Lung (tissue), 12 donors: ENCODE measurements around the gene PORCN. TPM values are rescaled to one million over a fixed set of nuclear protein-coding genes. Genes with fewer than 3 reads are reported as not detected.

Experiments used
- ATAC-seq: fragments of 200-7000 bp; cut with Tn5 transposase; one replicate; pipeline ENCODE4 v1.9.1; 2020; ENCODE audit warnings: moderate number of reproducible peaks; ENCODE audit not compliant: insufficient read depth, low FRiP score
- DNase-seq, 3 donors: peaks; one replicate each; pipeline ENCODE4 v3.0.0-alpha.2; 2013 to 2017
- H3K27ac ChIP-seq, 2 donors: one replicate each; pipeline ENCODE4 v1.5.1; 2013; ENCODE audit warnings: mild to moderate bottlenecking in 2 of 2, moderate library complexity in 2 of 2, control low read depth in 1 of 2, inconsistent platforms in 1 of 2, low read depth in 1 of 2, low read length in 1 of 2
- H3K27me3 ChIP-seq, 3 donors: one replicate each; pipeline ENCODE4 v1.5.1; 2013; ENCODE audit warnings: low read length in 2 of 3; ENCODE audit not compliant: control insufficient read depth in 3 of 3, insufficient read depth in 3 of 3
- H3K36me3 ChIP-seq, 4 donors: one replicate each; pipeline ENCODE4 v1.5.1; 2013; ENCODE audit warnings: low read length in 4 of 4, mild to moderate bottlenecking in 1 of 4, moderate library complexity in 1 of 4; ENCODE audit not compliant: control insufficient read depth in 4 of 4, insufficient read depth in 4 of 4
- H3K4me1 ChIP-seq, 5 donors: one replicate each; pipeline ENCODE4 v1.5.1; 2013; ENCODE audit warnings: low read length in 5 of 5, mild to moderate bottlenecking in 2 of 5, moderate library complexity in 1 of 5; ENCODE audit not compliant: control insufficient read depth in 5 of 5, insufficient read depth in 5 of 5
- H3K4me3 ChIP-seq: one replicate; pipeline ENCODE4 v1.5.1; 2013; ENCODE audit warnings: mild to moderate bottlenecking, control low read depth, moderate library complexity
- H3K9ac ChIP-seq, 2 donors: one replicate each; pipeline ENCODE4 v1.5.1; 2013; ENCODE audit warnings: low read length in 2 of 2, control low read depth in 1 of 2; ENCODE audit not compliant: insufficient read depth in 1 of 2
- H3K9me3 ChIP-seq, 4 donors: one replicate each; pipeline ENCODE4 v1.5.1; 2013; ENCODE audit warnings: low read length in 3 of 4, mild to moderate bottlenecking in 1 of 4, moderate library complexity in 1 of 4; ENCODE audit not compliant: control insufficient read depth in 4 of 4, insufficient read depth in 3 of 4
- CTCF ChIP-seq: IDR thresholded peaks from 2 replicates; pipeline ENCODE4 v1.5.1; 2012; ENCODE audit warnings: mild to moderate bottlenecking; ENCODE audit errors: control extremely low read depth, extremely low read depth
- WGBS, 2 donors: extraction: QIAGEN DNeasy Blood & Tissue Kit; methylation state at CpG; one replicate each; pipeline ENCODE4 v1.1.7; 2013; 5-methylcytosine and 5-hydroxymethylcytosine counted together
- polyA plus RNA-seq, 2 donors: library from polyadenylated mRNA; stranded (reverse); fragments of 200-250 nt; gene quantifications; one replicate each; pipeline ENCODE4 v1.2.1, GENCODE V29; 2013
- total RNA-seq, 2 donors: library from RNA; depleted of rRNA in 1 of 2; stranded (reverse); fragments of >200 nt in 1 of 2; gene quantifications; one replicate each; pipeline ENCODE4 v1.2.1, GENCODE V29; 2014 to 2021
- donor health status: control.
- donor health status: control.
- donor health status: Bipolar disorder and iron deficiency.
- donor health status: healthy.
- donor health status: DM: yes; HTN: yes; CAD: no.

Gene PORCN
- total and polyA plus RNA-seq, 4 donors = 3.3 to 12.8 (median 11.8) TPM

- Histone ChIP-seq H3K36me3 (no peaks in the 10 kb centered on the region), H3K27ac (no peak overlapping the region), H3K9ac (peak overlapping the region; percentile 11 to 14), H3K9me3 (peaks cover 0 to 5% (median 0%) of the 10 kb centered on the region in 4 donors), H3K27me3 (no peaks in the 10 kb centered on the region), H3K4me1 (peaks cover 0 to 8% (median 0%) of the 10 kb centered on the region in 5 donors), H3K4me3 (no peak overlapping the region)
- ATAC-seq (no peak), DNase-seq (peak; percentile 38 to 60 (median 45))
- 10 to 48% methylated on average over 22 to 23 of the region's 23 CpGs for WGBS, 2 donors
- TF ChIP-seq CTCF = no peak
Observed at GRCh38 chrX:48468693-48469691, 39.8 kb upstream of the PORCN start.

GRCh38 chrX:48470110-48470832 lies 38.5 kb upstream of the PORCN start, which contains the start of gene SLC38A5:
Gene SLC38A5, minus strand, starts transcription at chrX:48470260. Its CDS starts 2,336 bp downstream, at chrX:48467924.
- no peaks in the 10 kb centered on the region for H3K36me3 ChIP-seq
- peaks cover 0 to 2% (median 0%) of the 10 kb centered on the region in 4 donors for H3K9me3 ChIP-seq
- no peak for ATAC-seq
- H3K9ac ChIP-seq = peak within 1 kb of the TSS; percentile 11 to 14
- no peak for DNase-seq
- H3K4me1 ChIP-seq = peaks cover 0 to 6% (median 0%) of the 10 kb centered on the region in 5 donors
- no peak within 1 kb of the TSS for H3K27ac ChIP-seq
- 74 to 92% methylated on average over 14 to 18 of the region's 18 CpGs for WGBS, 2 donors
- H3K27me3 ChIP-seq = no peaks in the 10 kb centered on the region
- no peak for TF ChIP-seq CTCF
- no peak within 1 kb of the TSS for H3K4me3 ChIP-seq

- WGBS, 2 donors = 81 to 95% methylated on average over 7 to 9 of the region's 9 CpGs
- no peaks in the 10 kb centered on the region for H3K36me3 ChIP-seq
- peaks cover 0 to 4% (median 0%) of the 10 kb centered on the region in 4 donors for H3K9me3 ChIP-seq
- DNase-seq (no peak), ATAC-seq (no peak)
- H3K4me3 ChIP-seq = no peak overlapping the region
- no peak overlapping the region for H3K27ac ChIP-seq
- H3K27me3 ChIP-seq = no peaks in the 10 kb centered on the region
- no peak for TF ChIP-seq CTCF
- no peak overlapping the region for H3K9ac ChIP-seq
- peaks cover 0 to 6% (median 0%) of the 10 kb centered on the region in 5 donors for H3K4me1 ChIP-seq
Observed at GRCh38 chrX:48470833-48471118, 38.0 kb upstream of the PORCN start.
